K562 (cell line): ENCODE data around the gene PRDM12. TPM values are rescaled to one million over a fixed set of nuclear protein-coding genes. Genes with fewer than 3 reads are reported as not detected.

Source experiments
- ATAC-seq: fragments of 200-7000 bp; cut with Tn5 transposase; 3 replicates; pipeline ENCODE4 v1.9.1; 2020; ENCODE audit warnings: moderate library complexity
- BruUV-seq: library from RNA; stranded (reverse); fragments of 400-500 nt; replicated peaks from 2 replicates; lab custom pipeline; 2021; lab: Mats Ljungman, UMichigan
- CTCF ChIA-PET: fragments of 300-600 bp; formaldehyde crosslinking; extraction: SDS; loops from one replicate; lab custom pipeline; 2021; ENCODE audit warnings: low intra/inter-chr PET ratio; lab: Yijun Ruan, JAX
- POLR2A ChIA-PET: fragments of 300-600, 350-650 bp; sonication (Branson Sonifier 250); formaldehyde crosslinking; extraction: SDS; loops from one replicate; lab custom pipeline; 2021; ENCODE audit warnings: antibody characterized with exemption, inconsistent platforms; lab: Yijun Ruan, JAX
- DNase-seq, 4 experiments: peaks; one replicate each; pipeline versions ENCODE4 v3.0.0 to v3.0.0-alpha.2; 2011 to 2018; ENCODE audit warnings: low spot score in 3 of 4, mixed read lengths in 3 of 4; ENCODE audit errors: extremely low read depth in 1 of 4
- FAIRE-seq: peaks from 2 replicates; lab custom pipeline; 2011; peaks lifted over from hg19 to GRCh38; lab: Jason Lieb, UNC
- H2AFZ ChIP-seq: 2 replicates; pipeline ENCODE4 v1.6.0; 2011; ENCODE audit warnings: low read depth, low read length, control low read depth, inconsistent platforms
- H3K27ac ChIP-seq: fragments of 200-600 bp; 3 replicates; pipeline ENCODE4 v1.8.0; 2011; ENCODE audit warnings: low read depth, mild to moderate bottlenecking, control low read depth, inconsistent platforms, low read length, moderate library complexity, mixed read lengths; ENCODE audit errors: extremely low read depth
- H3K27me3 ChIP-seq, 2 experiments: fragments of 300-600 bp in 1 of 2; 2 replicates in 1 of 2; 3 replicates in 1 of 2; pipeline versions ENCODE4 v1.6.0 to v1.8.0; 2011; ENCODE audit warnings: inconsistent platforms in 2 of 2, low read length in 2 of 2, mild to moderate bottlenecking in 1 of 2, mixed read lengths in 1 of 2, moderate library complexity in 1 of 2; ENCODE audit not compliant: control insufficient read depth in 2 of 2, insufficient read depth in 2 of 2
- H3K36me3 ChIP-seq: fragments of 300-600 bp; 3 replicates; pipeline ENCODE4 v1.8.0; 2011; ENCODE audit warnings: mild to moderate bottlenecking, low read length, inconsistent platforms; ENCODE audit not compliant: control insufficient read depth, insufficient read depth
- H3K4me1 ChIP-seq, 2 experiments: fragments of 200-600 bp in 1 of 2; replicated peaks in 1 of 2; 2 replicates in 1 of 2; 3 replicates in 1 of 2; pipeline versions ENCODE4 v1.5.1 to v1.8.0; 2011; ENCODE audit warnings: inconsistent platforms in 2 of 2, low read length in 2 of 2, mild to moderate bottlenecking in 1 of 2, mixed read lengths in 1 of 2, moderate library complexity in 1 of 2; ENCODE audit not compliant: control insufficient read depth in 2 of 2, insufficient read depth in 2 of 2
- H3K4me2 ChIP-seq: 2 replicates; pipeline ENCODE4 v1.6.1; 2011; ENCODE audit warnings: low read length, control low read depth, inconsistent platforms, mixed read lengths; ENCODE audit not compliant: insufficient read depth
- H3K4me3 ChIP-seq: fragments of 200-600 bp; sonication (generic), shearing (Covaris generic); 2 replicates; pipeline ENCODE4 v1.5.1; 2016; ENCODE audit warnings: control low read depth, inconsistent platforms
- H3K79me2 ChIP-seq: fragments of 200-600 bp; 3 replicates; pipeline ENCODE4 v1.8.0; 2011; ENCODE audit warnings: low read length, inconsistent platforms; ENCODE audit not compliant: control insufficient read depth, insufficient read depth
- H3K9ac ChIP-seq, 2 experiments: 2 replicates each; pipeline versions ENCODE4 v1.6.0 to v1.6.1; 2011; ENCODE audit warnings: low read depth in 2 of 2, low read length in 2 of 2, control low read depth in 1 of 2, inconsistent platforms in 1 of 2, mild to moderate bottlenecking in 1 of 2, mixed read lengths in 1 of 2; ENCODE audit not compliant: insufficient read depth in 1 of 2
- H3K9me1 ChIP-seq: one replicate; pipeline ENCODE4 v1.6.0; 2011; ENCODE audit warnings: inconsistent platforms, mild to moderate bottlenecking, low read length, moderate library complexity; ENCODE audit not compliant: control insufficient read depth, insufficient read depth
- H3K9me3 ChIP-seq: replicated peaks from 2 replicates; pipeline ENCODE4 v1.5.1; 2011; ENCODE audit warnings: low read depth, low read length, inconsistent platforms; ENCODE audit not compliant: control insufficient read depth, insufficient read depth
- H4K20me1 ChIP-seq: replicated peaks from 2 replicates; pipeline ENCODE4 v1.6.1; 2011; ENCODE audit warnings: low read length, inconsistent platforms, mixed read lengths; ENCODE audit not compliant: control insufficient read depth, insufficient read depth
- BCOR ChIP-seq: fragments of 450-650 bp; IDR thresholded peaks from 2 replicates; pipeline ENCODE4 v1.6.1; 2016
- ELF2 ChIP-seq: fragments of 250-450 bp; sonication (Bioruptor Pico); IDR thresholded peaks from 2 replicates; pipeline ENCODE4 v1.5.0; 2021; ENCODE audit warnings: mild to moderate bottlenecking
- GATAD2B ChIP-seq: fragments of 450-650 bp; IDR thresholded peaks from 2 replicates; pipeline ENCODE4 v1.6.1; 2017; ENCODE audit warnings: mild to moderate bottlenecking, borderline replicate concordance
- KAT8 ChIP-seq: fragments of 450-650 bp; IDR thresholded peaks from 2 replicates; pipeline ENCODE4 v1.6.1; 2016; ENCODE audit warnings: low read depth, mild to moderate bottlenecking
- WGBS: fragments of 100-300 bp; shearing (Covaris generic); methylation state at CpG from one replicate; pipeline ENCODE4 v1.1.6; 2016; ENCODE audit warnings: low coverage, mixed read lengths; ENCODE audit not compliant: insufficient coverage; ENCODE audit errors: missing lambda C conversion rate; 5-methylcytosine and 5-hydroxymethylcytosine counted together
- in situ Hi-C: fragments of 300-500 bp; cut with MboI; formaldehyde crosslinking; loops from 4 replicates; pipeline ENCODE4 v1.15.0; 2018; ENCODE audit warnings: inconsistent platforms, mixed read lengths
- intact Hi-C: fragments of 100-400 bp; cut with micrococcal nuclease; formaldehyde crosslinking; loops from 2 replicates; pipeline ENCODE4 v1.14.2; 2022
- polyA plus RNA-seq, 8 experiments: library from polyadenylated mRNA; depleted of rRNA in 4 of 8; stranded (reverse) in 5 of 8; unstranded in 3 of 8; fragments of >200 nt; fragmentation: Nextera tagmentation in 2 of 8; fragmentation: Illumina TruSeq in 1 of 8; extraction: Ambion mirVana in 2 of 8; extraction: Trizol in 1 of 8; gene quantifications; 2 replicates each; pipeline versions ENCODE4 v1.2.1 to v1.2.3, GENCODE V29; 2011 to 2014; ENCODE audit warnings: inconsistent platforms in 1 of 8, missing spikeins in 1 of 8
- total RNA-seq, 7 experiments: library from RNA; depleted of rRNA in 6 of 7; stranded (reverse); fragments of >200 nt in 6 of 7; fragmentation: Illumina TruSeq in 2 of 7; extraction: Trizol in 2 of 7; gene quantifications; 2 replicates each; pipeline versions ENCODE4 v1.2.1 to v1.2.3, GENCODE V29; 2011 to 2021; ENCODE audit warnings: low replicate concordance in 1 of 7
- TF ChIP-seq, protein P1 (sequence below), 2 experiments: fragments of 450-650 bp in 1 of 2; IDR thresholded peaks; 2 replicates each; pipeline ENCODE4 v1.6.1; 2011 to 2017; ENCODE audit warnings: low read depth in 2 of 2, antibody characterized with exemption in 1 of 2, borderline replicate concordance in 1 of 2, low read length in 1 of 2, mild to moderate bottlenecking in 1 of 2, mixed read lengths in 1 of 2; ENCODE audit not compliant: control insufficient read depth in 1 of 2
- TF ChIP-seq, protein P2 (sequence below), 3 experiments: fragments of 200-800 bp in 1 of 3; sonication (Bioruptor generic) in 1 of 3; sonication (generic) in 1 of 3; formaldehyde crosslinking in 1 of 3; IDR thresholded peaks; 2 replicates each; pipeline versions ENCODE4 v1.6.1 to v1.8.0; 2016 to 2022; ENCODE audit warnings: mild to moderate bottlenecking in 2 of 3, missing compliant biosample characterization in 2 of 3, missing genetic modification characterization in 2 of 3, missing genetic modification reagents in 1 of 3

Gene PRDM12
- total and polyA plus RNA-seq, 9 of the 15 experiments (the other 6 are each of a cell fraction or from before 2014, with no cell fraction given): 0.04 to 0.22 (median 0.07) TPM; not detected in 3

DNA sequence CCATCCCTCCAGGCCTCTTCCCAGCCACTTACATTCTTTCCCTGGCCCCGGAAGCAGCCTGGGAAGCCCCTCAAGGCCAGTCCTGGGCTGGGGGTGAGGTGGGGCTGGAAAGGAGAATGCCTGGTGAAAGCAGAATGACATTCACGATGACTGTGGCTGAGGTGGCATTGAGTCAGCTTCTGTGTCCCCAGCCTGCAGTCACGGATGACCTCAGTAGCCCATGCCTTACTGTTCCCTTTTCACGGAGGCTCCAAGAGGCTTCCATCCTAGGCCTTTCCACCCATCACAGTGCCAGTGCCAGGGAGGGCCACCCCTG, 2.7 kb downstream of the PRDM12 start:
- H3K9me3 ChIP-seq: no peaks in the 10 kb centered on the region
- H2AFZ ChIP-seq: no peak overlapping the region
- POLR2A ChIA-PET: interaction anchor here (1.3 kb wide), 1 partner anchor 19 kb away, joined by 3 read pairs; no protein-coding TSS in a partner anchor
- TF ChIP-seq, protein P1, sequence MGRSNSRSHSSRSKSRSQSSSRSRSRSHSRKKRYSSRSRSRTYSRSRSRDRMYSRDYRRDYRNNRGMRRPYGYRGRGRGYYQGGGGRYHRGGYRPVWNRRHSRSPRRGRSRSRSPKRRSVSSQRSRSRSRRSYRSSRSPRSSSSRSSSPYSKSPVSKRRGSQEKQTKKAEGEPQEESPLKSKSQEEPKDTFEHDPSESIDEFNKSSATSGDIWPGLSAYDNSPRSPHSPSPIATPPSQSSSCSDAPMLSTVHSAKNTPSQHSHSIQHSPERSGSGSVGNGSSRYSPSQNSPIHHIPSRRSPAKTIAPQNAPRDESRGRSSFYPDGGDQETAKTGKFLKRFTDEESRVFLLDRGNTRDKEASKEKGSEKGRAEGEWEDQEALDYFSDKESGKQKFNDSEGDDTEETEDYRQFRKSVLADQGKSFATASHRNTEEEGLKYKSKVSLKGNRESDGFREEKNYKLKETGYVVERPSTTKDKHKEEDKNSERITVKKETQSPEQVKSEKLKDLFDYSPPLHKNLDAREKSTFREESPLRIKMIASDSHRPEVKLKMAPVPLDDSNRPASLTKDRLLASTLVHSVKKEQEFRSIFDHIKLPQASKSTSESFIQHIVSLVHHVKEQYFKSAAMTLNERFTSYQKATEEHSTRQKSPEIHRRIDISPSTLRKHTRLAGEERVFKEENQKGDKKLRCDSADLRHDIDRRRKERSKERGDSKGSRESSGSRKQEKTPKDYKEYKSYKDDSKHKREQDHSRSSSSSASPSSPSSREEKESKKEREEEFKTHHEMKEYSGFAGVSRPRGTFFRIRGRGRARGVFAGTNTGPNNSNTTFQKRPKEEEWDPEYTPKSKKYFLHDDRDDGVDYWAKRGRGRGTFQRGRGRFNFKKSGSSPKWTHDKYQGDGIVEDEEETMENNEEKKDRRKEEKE (IDR thresholded peaks at IDR 0.05; ENCODE audit: borderline replicate concordance in 1 of 2, control insufficient read depth in 1 of 2, low read depth in 2 of 2, low read length in 1 of 2): no peak
- TF ChIP-seq BCOR (no peak), GATAD2B (no peak), KAT8 (no peak), ELF2 (CRISPR knock-in tag) (no peak)
- TF ChIP-seq, protein P2, sequence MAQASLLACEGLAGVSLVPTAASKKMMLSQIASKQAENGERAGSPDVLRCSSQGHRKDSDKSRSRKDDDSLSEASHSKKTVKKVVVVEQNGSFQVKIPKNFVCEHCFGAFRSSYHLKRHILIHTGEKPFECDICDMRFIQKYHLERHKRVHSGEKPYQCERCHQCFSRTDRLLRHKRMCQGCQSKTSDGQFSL (CRISPR knock-in tag; IDR thresholded peaks at IDR 0.05): 0 out of 2 replicates have a peak, but pooled peaks have one; percentile 17
- TF ChIP-seq, protein P2 (tag; IDR thresholded peaks at IDR 0.05): no peak
- BruUV-seq: no TSS peak
- FAIRE-seq (no peak), DNase-seq (peak in 1 of 4 experiments; percentile 5), ATAC-seq (no peak)
- 16% methylated on average over 4 of the region's 4 CpGs for WGBS
- no peak overlapping the region for H3K4me2 ChIP-seq
- H3K36me3 ChIP-seq: no peaks in the 10 kb centered on the region
- no peak overlapping the region for H3K9ac ChIP-seq
- in situ Hi-C loops: no loop called here
- CTCF ChIA-PET: no interaction called here
- peaks cover 2% of the 10 kb centered on the region; the same call in 1 of the 2 replicates for H4K20me1 ChIP-seq
- no peak overlapping the region for H3K27ac ChIP-seq
- no peak overlapping the region for H3K4me3 ChIP-seq
- H3K79me2 ChIP-seq: no peaks in the 10 kb centered on the region
- no peaks in the 10 kb centered on the region for H3K9me1 ChIP-seq
- peaks cover 3 to 41% of the 10 kb centered on the region in 2 experiments; a peak in 3 of 5 replicates for H3K4me1 ChIP-seq
- peaks cover 46 to 61% of the 10 kb centered on the region in 2 experiments for H3K27me3 ChIP-seq
- intact Hi-C loops: no loop called here
